Measurements from ENCODE around the gene NFATC3.

DNA sequence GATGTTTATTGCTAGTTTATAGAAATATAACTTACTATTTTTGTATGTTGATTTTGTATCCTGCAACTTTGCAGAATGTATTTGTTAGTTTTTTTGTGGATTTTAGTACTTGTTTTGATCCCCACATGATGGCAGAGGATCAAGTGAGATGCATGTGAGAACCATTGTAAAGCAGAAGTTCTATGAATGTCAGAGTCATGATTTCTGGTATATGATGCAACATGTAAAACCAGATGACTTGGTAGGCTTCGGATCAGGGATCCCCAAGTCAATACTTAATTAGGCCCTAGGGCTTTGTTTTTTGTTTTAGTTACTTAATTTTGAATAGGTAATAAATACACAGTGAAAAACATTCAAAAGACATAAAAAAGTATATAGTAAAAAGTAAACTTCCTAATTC is 104.9 kb downstream of the NFATC3 start:
- TF ChIP-seq, protein P1, sequence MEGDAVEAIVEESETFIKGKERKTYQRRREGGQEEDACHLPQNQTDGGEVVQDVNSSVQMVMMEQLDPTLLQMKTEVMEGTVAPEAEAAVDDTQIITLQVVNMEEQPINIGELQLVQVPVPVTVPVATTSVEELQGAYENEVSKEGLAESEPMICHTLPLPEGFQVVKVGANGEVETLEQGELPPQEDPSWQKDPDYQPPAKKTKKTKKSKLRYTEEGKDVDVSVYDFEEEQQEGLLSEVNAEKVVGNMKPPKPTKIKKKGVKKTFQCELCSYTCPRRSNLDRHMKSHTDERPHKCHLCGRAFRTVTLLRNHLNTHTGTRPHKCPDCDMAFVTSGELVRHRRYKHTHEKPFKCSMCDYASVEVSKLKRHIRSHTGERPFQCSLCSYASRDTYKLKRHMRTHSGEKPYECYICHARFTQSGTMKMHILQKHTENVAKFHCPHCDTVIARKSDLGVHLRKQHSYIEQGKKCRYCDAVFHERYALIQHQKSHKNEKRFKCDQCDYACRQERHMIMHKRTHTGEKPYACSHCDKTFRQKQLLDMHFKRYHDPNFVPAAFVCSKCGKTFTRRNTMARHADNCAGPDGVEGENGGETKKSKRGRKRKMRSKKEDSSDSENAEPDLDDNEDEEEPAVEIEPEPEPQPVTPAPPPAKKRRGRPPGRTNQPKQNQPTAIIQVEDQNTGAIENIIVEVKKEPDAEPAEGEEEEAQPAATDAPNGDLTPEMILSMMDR (IDR thresholded peaks at IDR 0.05; ENCODE audit: low read length) = no peak
- TF ChIP-seq EZH2 (IDR thresholded peaks at IDR 0.05; ENCODE audit: borderline replicate concordance, low read length) = no peak
